ENCODE measurements around the gene RBP2. TPM values are rescaled to one million over a fixed set of nuclear protein-coding genes. Genes with fewer than 3 reads are reported as not detected.

RBP2 gene
- total RNA-seq, 1 experiment from 2014 or later: not detected

DNA sequence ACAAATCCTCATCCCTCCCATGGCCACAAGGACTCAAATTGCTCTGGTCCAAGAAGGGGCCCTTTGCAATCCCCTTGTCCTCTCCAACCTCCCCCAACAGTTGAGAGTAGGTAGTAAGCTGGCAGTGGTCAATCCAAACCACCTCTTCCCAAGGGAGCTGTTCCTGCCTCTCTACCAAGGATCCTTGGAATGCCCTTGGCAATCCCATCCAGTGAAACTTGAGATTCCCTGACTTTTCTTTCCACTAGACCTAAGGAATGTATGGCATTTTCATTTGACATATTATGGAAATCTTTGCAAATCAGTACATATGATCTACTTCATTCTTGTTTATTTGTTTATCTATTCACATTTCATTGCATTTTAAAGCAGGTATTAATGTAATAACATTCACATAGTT, 4.8 kb upstream of the RBP2 start:
- peak; percentile 10 for DNase-seq (ENCODE audit: low read depth)

DNA sequence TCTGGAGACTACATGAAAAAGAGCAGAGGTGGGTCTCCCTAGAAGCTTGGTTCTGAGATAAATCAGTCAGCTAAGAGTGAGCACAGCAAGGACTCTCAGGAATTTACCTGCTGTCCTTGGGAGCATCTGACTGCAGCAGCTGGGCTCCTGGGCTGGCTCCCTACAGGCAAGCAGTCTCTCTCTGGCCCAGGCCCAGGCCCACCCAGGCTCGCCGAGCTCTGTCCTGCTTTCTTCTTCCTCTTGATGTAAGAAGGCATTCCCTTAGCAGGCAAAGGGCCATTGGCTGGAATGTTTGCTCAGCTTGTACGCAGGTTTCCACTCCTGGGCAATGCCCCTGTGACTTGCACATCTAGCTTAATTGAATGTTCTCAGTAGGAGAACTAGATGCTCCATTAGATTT, 4.3 kb upstream of the RBP2 start:
- no peak for DNase-seq (ENCODE audit: low read depth)

DNA sequence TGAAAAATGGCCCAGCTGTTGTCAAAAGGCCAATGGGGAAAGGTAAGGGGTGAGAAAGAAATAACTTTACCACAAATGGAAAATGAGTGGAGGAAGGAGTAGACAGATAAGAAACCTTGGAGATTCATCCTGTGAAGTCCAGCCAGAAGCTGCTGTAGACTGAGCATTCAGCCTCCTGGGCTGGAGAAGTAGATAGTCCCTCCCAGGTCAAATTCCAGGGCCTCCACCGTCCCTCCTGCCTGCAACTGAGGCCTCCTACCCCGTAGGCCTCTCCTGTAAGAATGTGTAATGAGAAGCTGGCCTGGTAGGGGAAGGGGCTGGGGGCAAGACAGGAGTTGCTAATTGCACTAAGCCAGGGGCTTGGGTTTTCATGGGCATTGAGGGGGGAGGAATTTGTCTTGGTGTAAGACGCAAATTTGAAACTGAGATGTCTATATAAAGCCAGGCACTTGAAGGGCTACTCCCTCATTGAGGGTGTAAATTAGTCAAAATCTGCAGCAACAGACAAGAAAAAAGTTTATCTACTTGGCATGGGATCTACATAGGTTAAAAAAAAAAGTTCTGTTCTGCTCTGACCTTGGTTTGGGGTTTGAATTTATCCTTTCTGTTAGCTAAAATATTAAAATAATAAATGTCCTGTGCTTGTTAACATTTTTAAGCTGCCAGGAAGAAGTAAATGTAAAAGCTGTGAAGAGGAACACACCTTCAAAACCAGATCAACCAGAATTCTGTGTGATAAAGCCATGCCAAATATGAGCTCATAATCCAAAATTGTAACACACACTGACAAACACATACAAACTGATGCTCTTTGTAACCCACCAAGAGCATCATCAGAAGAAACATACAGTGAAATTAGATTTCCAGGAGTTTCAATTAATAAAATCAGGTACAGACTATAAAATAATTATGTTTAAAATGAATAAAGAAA, 1.7 kb upstream of the RBP2 start:
- no peak for DNase-seq (ENCODE audit: low read depth)

DNA sequence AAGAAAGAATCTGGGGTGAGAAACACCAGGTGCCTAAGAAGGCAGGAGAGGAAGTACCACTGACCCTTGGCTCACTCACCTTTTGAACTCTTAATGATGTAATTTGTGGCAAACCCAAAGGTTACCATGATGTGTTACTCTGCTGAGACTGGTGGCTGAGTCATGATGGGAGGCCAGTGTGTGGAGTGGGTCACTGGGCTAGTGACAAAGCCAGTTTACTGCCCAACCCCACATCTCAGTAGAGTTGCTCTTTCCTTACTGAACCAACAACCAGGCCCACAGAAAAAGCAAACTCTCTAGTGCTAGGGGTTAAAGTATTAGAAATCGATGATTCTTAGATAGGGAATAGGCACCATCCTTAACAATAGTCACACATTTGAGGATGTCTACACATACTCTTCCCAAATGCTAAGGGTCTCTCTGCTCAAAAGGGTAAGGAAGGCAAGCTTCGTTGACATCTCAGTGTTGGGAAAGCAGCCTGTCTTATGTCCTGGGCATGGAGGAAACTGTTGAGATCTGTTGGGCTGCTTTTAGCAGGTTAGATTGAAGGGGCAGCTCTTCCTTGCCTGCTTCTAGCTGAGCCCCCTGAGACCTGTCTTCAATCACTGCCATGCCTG, 3.1 kb downstream of the RBP2 start:
- DNase-seq (ENCODE audit: low read depth): peak; percentile 83

DNA sequence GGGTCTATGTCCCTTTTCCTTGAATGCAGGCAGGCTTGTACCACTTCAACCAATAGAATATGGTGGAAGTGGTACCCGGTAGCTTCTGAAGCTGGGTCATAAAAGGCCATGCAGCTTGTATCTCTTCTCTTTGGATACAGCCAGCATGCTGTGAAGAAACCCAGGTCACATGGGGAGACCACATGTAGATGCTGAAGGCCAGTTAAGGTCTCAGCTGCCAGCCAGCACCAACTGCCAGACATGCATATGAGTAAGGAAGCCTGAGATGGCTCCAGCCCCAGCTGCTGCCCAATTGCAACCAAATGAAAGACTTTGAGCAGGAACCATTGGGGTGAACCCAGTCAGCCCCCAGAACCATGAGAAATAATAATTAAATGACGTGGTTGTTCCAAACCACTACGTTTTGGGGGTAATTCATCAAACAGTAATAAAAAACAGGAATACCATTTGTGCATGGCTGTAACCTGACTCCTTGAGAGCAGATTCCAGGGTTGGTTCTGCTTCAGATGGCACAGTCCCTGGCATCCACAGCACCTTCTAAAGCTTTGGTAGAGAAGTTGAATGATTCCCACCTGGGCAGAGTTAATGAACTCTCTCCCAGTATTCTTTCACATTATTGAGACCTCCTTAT, 3.8 kb downstream of the RBP2 start:
- DNase-seq (ENCODE audit: low read depth): peak; percentile 36

DNA sequence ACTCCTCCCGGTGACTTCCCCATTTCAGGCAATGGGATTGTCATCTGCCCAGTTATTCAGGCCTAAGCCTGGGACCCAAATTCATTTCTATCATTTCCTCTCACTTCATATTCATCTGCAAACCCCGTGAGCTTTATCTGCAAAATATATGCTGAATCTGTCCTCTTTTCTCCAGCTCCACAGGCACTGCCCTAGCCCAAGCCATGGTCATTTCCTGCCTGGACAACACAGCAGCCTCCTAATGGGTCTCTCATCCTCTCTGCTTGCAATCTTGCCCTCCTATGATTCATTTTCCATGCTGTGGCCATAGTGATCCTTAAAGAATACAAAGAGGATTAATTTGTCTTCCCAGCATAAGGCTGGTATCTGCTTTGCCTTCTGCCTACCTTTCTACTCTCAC, 6.1 kb downstream of the RBP2 start:
- DNase-seq (ENCODE audit: low read depth): peak; percentile 51

DNA sequence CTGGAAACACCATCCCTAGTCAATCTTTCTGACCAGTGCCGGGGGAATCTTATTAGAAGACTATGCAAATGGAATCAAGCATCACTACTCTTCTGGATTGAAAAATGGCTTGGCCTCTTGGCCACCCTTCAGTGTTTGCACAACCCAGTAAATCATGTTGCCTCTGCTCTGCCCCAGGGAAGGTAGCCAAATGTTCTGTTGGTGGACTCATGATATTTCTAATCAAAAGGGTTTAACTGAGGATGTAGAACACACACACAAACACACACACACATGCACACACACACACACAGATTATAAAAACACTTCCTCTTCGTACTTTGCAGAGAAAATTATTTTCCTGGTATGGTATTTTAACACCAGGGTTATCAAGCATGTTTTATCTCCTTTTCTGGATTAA, 7.9 kb downstream of the RBP2 start:
- DNase-seq (ENCODE audit: low read depth): no peak

DNA sequence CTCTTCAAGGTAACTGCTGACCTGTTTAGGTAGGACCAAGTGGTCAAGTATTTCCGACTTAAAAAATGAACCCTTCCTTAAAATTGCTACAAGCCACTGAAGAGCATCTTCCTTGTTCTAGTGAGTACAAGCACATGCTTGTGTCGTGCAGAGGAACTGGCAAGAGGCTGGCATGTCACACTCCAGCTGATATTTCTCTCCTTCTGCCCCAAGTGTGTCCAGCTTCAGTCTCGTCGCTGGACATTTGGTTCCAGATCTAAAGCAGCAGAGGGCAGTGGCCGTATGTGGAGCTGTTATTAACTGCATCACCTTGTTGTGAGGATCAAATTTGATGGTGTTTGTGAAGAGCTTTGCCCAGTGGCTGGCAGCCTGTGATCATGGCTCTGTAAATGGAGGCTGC, 10.0 kb downstream of the RBP2 start:
- no peak for DNase-seq (ENCODE audit: low read depth)

DNA sequence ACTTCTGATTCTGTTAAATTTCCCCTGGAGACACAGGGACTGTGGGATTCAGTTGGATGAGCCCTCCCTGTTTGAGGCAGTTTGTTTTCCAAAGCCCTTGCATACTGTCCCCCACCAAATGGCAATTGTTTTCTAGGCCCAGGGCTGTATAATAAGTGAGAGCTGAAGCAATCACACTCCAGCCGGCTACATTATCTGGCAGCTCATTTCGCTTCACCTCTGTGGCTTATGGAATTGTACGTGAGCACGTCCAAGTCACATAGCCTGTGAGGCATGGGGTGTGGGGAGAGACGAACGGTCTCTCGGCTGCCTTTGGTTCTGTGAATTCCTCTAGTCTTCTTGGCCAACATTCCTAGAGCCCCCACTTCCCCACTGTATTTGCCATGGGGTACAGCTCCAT, 10.7 kb downstream of the RBP2 start:
- DNase-seq (ENCODE audit: low read depth): no peak

DNA sequence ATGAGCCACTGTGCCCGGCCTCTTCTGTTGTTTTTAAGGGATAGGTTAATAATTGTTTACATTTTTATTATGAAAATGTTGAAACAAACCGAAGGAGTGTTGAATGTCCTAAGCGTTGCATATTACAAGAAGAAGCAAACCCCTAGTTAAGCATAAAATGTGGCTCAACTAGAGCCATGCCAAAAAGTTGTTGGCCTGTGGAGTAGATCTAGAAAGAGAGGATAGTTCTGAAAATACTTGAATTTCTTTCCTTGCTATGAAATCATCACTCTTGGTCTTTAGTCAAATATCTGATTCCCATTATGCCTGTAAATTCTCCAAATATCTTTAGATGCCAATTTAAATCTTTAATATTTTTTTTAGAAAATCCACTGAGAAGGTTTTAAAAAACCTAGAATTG, 12.8 kb downstream of the RBP2 start:
- no peak for DNase-seq (ENCODE audit: low read depth)

DNA sequence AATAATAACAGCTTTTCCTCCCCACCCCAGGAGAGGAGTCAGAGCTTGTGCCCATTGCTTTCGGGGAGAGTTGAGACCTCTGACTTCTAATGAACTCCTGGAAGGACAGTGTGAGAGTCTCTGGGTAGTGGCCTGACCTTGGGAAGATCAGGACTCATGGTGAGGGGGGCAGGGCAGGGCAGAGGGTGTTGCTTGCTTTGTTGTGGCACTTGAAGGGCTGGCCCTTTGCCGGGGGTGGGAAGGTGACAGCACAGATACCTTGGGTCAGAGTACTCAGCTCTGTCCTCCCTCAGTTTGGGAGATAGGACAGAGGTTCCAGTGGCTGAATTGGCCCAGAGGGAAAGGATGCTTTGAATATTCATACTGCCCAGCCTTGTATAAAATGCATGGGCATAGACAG, 15.8 kb downstream of the RBP2 start:
- no peak for DNase-seq (ENCODE audit: low read depth)

DNA sequence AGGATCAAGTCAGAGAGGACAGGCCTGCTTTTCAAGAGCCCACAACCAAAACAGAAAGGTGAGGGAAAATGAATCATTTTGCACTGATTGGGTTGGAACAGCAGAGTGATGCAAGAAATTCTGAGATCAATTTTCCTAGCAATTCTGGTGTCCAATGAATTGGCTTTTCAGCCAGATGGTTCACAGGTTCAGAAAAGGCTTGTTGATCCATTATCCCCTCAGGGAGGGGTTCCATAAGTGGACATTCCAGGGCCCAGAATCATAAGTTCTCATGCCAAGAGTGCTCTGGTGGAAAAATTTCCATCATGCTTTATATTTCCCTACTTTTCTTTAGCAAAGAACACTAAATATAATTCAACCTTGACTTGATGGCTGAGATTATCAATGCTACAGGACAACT, 16.2 kb downstream of the RBP2 start:
- no peak for DNase-seq (ENCODE audit: low read depth)

DNA sequence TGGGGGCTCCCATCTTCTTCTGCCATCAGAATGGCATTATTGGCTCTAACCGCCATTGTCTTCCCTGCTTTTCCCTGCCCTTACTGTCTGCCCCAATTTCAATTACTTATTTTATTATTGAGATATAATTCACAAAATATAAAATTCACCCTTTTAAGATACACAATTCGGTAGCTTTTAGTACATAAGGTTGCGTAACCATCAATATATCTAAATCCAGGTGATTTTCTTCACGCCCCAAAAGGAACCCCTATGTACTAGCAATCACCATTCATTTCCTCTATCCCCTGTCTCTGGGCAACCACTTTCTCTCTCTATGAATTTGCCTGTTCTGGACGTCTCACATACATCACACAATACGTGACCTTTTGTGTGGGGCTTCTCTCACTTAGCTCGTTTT, 18.0 kb downstream of the RBP2 start:
- no peak for DNase-seq (ENCODE audit: low read depth)

DNA sequence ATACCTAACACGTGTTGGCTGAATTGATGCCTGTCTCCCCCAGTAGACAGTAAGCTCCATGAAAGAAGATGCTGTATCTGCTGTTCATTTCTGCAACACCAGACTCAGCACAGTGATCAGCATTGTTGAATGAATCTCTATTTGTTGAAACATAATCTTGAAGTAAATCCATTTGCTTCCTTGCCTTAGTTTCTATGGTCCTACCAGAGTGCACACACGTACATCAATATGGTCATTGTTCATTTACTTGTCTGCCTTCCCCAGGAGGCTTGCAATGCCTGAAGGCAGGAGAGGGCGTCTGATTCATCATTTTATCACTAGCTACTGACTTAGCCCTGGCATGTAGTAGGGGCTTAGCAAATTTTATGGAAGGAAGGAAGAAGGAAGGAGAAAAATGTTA, 19.2 kb downstream of the RBP2 start:
- DNase-seq (ENCODE audit: low read depth): peak; percentile 56

DNA sequence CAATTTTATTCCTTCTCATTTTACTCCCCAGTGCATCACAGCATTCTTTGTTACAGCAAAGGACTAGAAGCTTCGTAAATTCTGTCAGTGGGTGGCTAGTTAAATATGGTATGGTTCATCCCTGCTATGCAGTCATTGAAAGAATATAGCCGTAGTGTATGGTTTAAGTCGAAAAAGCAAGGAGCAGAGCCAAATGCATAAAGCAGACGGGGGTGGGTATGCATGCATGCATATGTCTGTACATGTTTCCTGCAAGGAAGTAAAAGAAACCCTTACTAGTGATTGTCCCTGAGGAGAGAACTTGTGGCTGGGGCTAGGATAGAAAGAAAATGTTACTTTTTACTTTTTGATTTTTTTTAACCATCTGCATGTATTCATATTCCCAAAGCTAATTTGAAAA, 19.9 kb downstream of the RBP2 start:
- no peak for DNase-seq (ENCODE audit: low read depth)

DNA sequence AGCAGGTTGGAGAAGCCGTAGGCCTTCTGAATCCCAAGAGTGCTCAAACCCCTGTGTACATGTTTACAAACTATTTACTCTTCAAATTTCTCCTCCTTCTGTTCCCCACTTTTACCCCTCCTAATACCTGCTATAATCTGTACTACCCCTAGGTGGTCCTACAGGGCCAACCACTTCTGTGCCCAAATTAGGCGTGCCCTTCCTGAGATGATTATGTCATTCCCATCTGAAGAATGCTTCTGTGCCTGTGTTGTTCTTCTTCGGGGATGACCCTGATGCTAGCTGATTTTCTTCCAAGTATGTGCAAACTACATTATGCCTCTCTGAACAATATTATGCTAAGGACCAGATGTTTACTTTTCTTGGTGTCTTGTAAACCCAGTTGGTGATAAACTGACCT, 20.5 kb downstream of the RBP2 start:
- DNase-seq (ENCODE audit: low read depth): peak; percentile 25

DNA sequence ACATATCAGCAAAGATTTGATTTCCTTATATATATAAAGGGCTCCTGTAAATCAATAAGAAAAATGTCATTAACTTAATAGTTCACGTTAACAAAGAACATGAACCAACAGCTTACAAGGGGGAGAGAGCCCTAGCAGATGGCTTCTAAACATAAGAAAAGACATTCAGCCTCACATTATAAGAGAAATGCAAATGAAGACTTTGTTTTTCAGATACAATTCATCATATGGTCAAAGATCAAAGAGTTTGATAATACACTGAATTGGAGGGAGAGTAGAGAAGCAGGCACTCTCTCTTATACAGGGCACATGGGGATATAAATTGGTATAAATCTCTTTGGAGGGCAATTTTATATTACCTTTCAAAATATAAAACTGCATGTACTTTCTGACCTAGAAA, 21.1 kb downstream of the RBP2 start:
- no peak for DNase-seq (ENCODE audit: low read depth)

DNA sequence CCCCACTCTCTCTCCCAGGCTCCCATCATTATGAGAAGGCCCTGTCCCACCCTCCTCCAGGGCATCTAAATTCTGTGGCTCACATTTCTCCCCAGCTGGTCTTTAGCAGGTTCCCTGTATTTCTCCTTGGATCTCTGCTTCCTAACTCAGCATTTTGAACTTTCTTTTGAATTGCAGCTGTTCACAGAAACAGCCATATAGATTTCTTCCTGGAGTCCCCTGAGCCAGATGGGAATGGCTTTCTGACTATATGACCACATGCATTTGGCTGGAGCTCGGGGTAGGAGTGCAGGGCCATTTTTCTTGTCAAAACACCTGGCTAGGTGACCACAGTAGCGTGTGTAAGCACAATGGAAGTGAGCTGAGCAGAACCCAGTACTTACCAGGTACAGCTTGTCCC, 22.0 kb downstream of the RBP2 start:
- DNase-seq (ENCODE audit: low read depth): no peak

DNA sequence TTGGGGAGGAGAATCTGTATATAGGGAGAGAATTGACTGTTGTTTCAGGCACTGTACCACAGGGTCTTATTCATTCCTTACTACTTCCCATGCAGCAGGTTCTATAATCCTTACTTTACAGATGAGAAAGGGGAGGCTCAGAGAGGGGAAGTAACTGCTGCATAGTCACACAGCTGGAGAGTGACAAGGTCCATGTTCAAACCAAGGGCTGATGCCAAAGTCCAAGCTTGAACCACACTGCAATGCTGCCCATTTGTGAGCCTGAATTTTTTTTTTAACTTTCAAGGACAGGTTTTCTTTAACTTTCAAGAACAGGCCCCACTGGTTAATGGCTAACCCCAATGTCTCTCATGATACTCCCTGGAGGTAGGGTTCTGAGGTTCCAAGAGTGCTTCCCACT, 26.2 kb downstream of the RBP2 start:
- no peak for DNase-seq (ENCODE audit: low read depth)

DNA sequence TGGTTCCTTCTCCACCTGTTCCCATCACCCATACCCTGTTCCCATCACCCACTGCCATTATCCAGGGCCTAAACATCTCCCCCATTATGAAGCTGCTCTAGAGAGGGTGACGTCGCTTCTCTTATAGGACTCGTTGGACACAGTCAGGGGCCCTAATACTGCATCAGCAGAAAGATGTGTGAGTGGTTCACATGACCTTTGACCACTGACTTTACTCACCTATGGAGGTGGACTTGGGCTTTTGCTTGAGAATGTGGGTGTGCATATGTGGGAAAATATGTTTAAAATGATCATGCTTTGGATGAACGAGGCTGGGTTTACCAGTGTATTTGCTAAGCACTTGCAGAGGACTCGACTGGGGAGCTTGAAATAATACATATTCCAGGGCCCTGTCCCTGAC, 26.8 kb downstream of the RBP2 start:
- DNase-seq (ENCODE audit: low read depth): no peak

DNA sequence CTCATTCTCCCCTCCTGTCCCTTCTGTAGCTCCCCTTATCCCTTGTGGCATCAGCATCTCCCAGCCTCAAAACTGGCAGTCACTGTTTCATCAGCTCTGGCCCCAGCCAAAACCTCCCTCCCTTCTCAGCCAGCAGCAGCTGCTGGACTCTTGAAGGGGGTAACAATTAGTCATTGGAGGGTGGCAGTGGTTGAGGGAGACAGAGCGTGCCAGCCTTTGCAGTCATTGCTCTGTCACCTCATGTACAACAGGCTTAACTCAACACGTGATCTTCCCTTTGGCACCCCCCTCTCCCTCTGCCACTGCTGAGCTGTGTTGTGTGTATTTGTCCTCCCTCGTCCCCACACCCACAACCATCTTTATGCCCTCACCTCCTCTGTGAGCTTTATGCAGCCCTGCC, 28.2 kb downstream of the RBP2 start:
- peak; percentile 79 for DNase-seq (ENCODE audit: low read depth)

DNA sequence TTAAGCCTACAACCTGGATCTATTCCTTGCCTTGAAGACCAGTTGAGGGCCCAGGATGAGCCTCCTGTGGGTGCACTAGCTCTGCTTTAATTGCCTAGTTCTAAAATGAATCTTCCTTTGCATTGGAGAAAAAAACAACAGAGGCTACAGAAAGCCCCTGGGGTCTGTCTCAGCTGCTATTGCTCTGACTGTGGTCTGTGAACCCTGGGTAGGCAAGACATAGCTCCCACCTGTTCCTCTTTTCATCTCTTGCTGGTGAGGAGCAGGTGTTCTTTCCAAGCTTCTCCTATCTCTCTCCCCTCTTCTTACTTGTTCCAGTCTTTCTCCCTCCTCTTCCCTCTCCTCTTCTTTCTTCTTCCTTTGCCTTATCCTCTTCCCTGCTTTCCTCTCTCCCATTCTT, 28.8 kb downstream of the RBP2 start:
- DNase-seq (ENCODE audit: low read depth): no peak

DNA sequence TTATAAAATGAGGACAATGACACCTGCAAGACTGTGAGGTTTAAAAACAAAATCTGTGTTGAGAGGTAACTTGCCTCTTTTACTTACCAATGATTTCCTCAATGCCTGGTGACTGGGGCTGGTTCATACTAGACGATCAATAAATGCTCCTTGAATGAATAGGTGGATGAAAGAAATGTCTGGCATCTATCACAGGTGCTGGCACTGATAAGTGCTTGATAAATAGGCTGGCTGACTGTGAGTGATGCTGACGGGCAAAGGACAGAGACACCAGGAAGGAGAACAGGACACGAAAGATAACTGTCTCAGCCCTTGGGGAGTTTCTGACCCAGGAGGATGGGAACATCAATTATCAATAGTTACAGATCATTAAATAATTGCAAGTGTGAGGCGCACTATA, 31.9 kb downstream of the RBP2 start:
- no peak for DNase-seq (ENCODE audit: low read depth)
